Keratinocyte (primary cell): Measurements from ENCODE around the gene NBEA. TPM values are rescaled to one million over a fixed set of nuclear protein-coding genes. Genes with fewer than 3 reads are reported as not detected.

Experiments used
- DNase-seq: peaks from one replicate; pipeline ENCODE4 v3.0.0-alpha.2; 2011; ENCODE audit warnings: low read depth, missing footprints, low spot score
- FAIRE-seq: peaks from 2 replicates; lab custom pipeline; 2011; peaks lifted over from hg19 to GRCh38; lab: Jason Lieb, UNC
- H2AFZ ChIP-seq: 2 replicates; pipeline ENCODE4 v1.6.0; 2012; ENCODE audit warnings: low read length, control low read depth, inconsistent platforms; ENCODE audit not compliant: control insufficient read depth
- H3K27ac ChIP-seq: 2 replicates; pipeline ENCODE4 v1.5.1; 2011; ENCODE audit warnings: low read length; ENCODE audit not compliant: control insufficient read depth, insufficient read depth
- H3K27me3 ChIP-seq: 3 replicates; pipeline ENCODE4 v1.6.0; 2011; ENCODE audit warnings: low read length; ENCODE audit not compliant: control insufficient read depth, insufficient read depth; ENCODE audit errors: extremely low read depth
- H3K36me3 ChIP-seq, 2 experiments: 2 replicates in 1 of 2; 3 replicates in 1 of 2; pipeline ENCODE4 v1.5.1; 2011; ENCODE audit warnings: low read length in 2 of 2, mild to moderate bottlenecking in 1 of 2; ENCODE audit not compliant: control insufficient read depth in 2 of 2, insufficient read depth in 2 of 2; ENCODE audit errors: extremely low read depth in 1 of 2
- H3K4me1 ChIP-seq: 3 replicates; pipeline ENCODE4 v1.5.1; 2011; ENCODE audit warnings: low read length; ENCODE audit not compliant: control insufficient read depth, insufficient read depth; ENCODE audit errors: extremely low read depth
- H3K4me2 ChIP-seq: 3 replicates; pipeline ENCODE4 v1.6.0; 2011; ENCODE audit warnings: low read depth, low read length; ENCODE audit not compliant: control insufficient read depth, insufficient read depth; ENCODE audit errors: extremely low read depth
- H3K4me3 ChIP-seq, 3 experiments: fragments of 200-600 bp in 1 of 3; sonication (generic) in 1 of 3; 2 replicates in 2 of 3; 3 replicates in 1 of 3; pipeline ENCODE4 v1.5.1; 2011 to 2016; ENCODE audit warnings: low read length in 3 of 3, mild to moderate bottlenecking in 3 of 3, control low read depth in 2 of 3, inconsistent platforms in 1 of 3, low read depth in 1 of 3, mixed read lengths in 1 of 3, mixed run types in 1 of 3, moderate library complexity in 1 of 3; ENCODE audit not compliant: control insufficient read depth in 2 of 3, insufficient read depth in 2 of 3; ENCODE audit errors: extremely low read depth in 1 of 3
- H3K79me2 ChIP-seq: 2 replicates; pipeline ENCODE4 v1.6.0; 2012; ENCODE audit warnings: low read length; ENCODE audit not compliant: control insufficient read depth, insufficient read depth
- H3K9ac ChIP-seq: 3 replicates; pipeline ENCODE4 v1.6.0; 2011; ENCODE audit warnings: low read length; ENCODE audit not compliant: control insufficient read depth, insufficient read depth; ENCODE audit errors: extremely low read depth
- H3K9me1 ChIP-seq: 3 replicates; pipeline ENCODE4 v1.6.0; 2011; ENCODE audit warnings: low read length; ENCODE audit not compliant: control insufficient read depth, insufficient read depth; ENCODE audit errors: extremely low read depth
- H3K9me3 ChIP-seq: 2 replicates; pipeline ENCODE4 v1.5.1; 2012; ENCODE audit warnings: low read depth, low read length; ENCODE audit not compliant: control insufficient read depth
- H4K20me1 ChIP-seq: 3 replicates; pipeline ENCODE4 v1.6.0; 2011; ENCODE audit warnings: low read length; ENCODE audit not compliant: control insufficient read depth, insufficient read depth; ENCODE audit errors: extremely low read depth
- EZH2 ChIP-seq: IDR thresholded peaks from one replicate; pipeline ENCODE4 v1.6.1; 2012; ENCODE audit warnings: inconsistent platforms, mild to moderate bottlenecking, low read length, moderate library complexity
- dilution Hi-C: fragments of 300-500 bp; cut with MboI; formaldehyde crosslinking; loops from one replicate; pipeline ENCODE4 v1.7.0; 2020; ENCODE audit warnings: low sequenced_read_pairs; ENCODE audit not compliant: extremely low pct_ligation_motif_present
- polyA plus RNA-seq, 5 experiments: library from polyadenylated mRNA; depleted of rRNA in 3 of 5; stranded (reverse) in 3 of 5; stranded (forward) in 1 of 5; unstranded in 1 of 5; fragments of >200 nt; gene quantifications; 1 replicate in 1 of 5; 2 replicates in 3 of 5; 3 replicates in 1 of 5; pipeline versions ENCODE4 v1.2.1 to v1.2.3, GENCODE V29; 2011 to 2012; ENCODE audit warnings: missing spikeins in 2 of 5, low read depth in 1 of 5, low replicate concordance in 1 of 5
- TF ChIP-seq, protein P1 (sequence below), 3 experiments: IDR thresholded peaks in 1 of 3; conservative IDR thresholded peaks in 1 of 3; optimal IDR thresholded peaks in 1 of 3; 2 replicates in 2 of 3; 3 replicates in 1 of 3; pipeline versions ENCODE3 to v1.5.1; 2011; ENCODE audit warnings: low read length in 3 of 3, mild to moderate bottlenecking in 3 of 3, moderate library complexity in 2 of 3, control low read depth in 1 of 3, inconsistent platforms in 1 of 3; ENCODE audit not compliant: insufficient read depth in 2 of 3; ENCODE audit errors: extremely low read depth in 1 of 3

NBEA gene
- polyA plus RNA-seq, 1 donor (not counting 4 experiments of a cell fraction or from before 2014, with no cell fraction given): 0.05 TPM

DNA sequence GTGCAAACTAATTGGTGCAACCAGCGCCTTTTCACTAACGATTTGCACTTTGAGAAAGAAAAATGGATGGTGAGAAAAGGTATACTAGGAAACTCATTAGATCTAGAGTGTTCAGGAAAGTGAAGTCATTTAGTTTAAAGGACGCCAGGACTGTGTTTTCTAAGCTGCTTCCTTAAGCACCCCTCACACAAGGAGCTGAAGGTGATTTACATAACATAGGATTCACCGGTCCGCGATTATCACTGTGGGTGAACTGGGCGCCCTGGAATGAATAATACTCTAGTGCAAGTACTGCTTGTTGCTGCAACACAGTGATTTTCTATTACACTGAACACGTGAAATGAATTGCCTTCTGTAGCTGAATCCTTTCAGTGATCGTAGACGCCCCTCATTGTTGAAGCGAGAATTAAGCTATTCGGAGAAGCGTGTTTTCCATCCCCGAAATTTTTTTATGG is 537.0 kb downstream of the NBEA start:
- no peak overlapping the region for H3K27ac ChIP-seq
- H3K9me1 ChIP-seq: no peaks in the 10 kb centered on the region
- peaks cover 47% of the 10 kb centered on the region for H3K27me3 ChIP-seq
- peaks cover 8% of the 10 kb centered on the region for H3K4me1 ChIP-seq
- no peak for FAIRE-seq
- dilution Hi-C loops: no loop called here
- no peak overlapping the region for H2AFZ ChIP-seq
- TF ChIP-seq, protein P1, sequence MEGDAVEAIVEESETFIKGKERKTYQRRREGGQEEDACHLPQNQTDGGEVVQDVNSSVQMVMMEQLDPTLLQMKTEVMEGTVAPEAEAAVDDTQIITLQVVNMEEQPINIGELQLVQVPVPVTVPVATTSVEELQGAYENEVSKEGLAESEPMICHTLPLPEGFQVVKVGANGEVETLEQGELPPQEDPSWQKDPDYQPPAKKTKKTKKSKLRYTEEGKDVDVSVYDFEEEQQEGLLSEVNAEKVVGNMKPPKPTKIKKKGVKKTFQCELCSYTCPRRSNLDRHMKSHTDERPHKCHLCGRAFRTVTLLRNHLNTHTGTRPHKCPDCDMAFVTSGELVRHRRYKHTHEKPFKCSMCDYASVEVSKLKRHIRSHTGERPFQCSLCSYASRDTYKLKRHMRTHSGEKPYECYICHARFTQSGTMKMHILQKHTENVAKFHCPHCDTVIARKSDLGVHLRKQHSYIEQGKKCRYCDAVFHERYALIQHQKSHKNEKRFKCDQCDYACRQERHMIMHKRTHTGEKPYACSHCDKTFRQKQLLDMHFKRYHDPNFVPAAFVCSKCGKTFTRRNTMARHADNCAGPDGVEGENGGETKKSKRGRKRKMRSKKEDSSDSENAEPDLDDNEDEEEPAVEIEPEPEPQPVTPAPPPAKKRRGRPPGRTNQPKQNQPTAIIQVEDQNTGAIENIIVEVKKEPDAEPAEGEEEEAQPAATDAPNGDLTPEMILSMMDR (optimal IDR thresholded peaks at IDR 0.05 in 1 of 3, IDR thresholded peaks at IDR 0.05 in 1 of 3, conservative IDR thresholded peaks at IDR 0.05 in 1 of 3; ENCODE audit: extremely low read depth in 1 of 3, insufficient read depth in 2 of 3, low read length in 3 of 3): no peak
- no peak for TF ChIP-seq EZH2
- no peaks in the 10 kb centered on the region for H3K36me3 ChIP-seq
- DNase-seq: no peak
- H3K4me2 ChIP-seq: no peak overlapping the region
- H3K4me3 ChIP-seq: no peak overlapping the region
- no peaks in the 10 kb centered on the region for H3K79me2 ChIP-seq
- H4K20me1 ChIP-seq: no peaks in the 10 kb centered on the region
- no peaks in the 10 kb centered on the region for H3K9me3 ChIP-seq
- H3K9ac ChIP-seq: no peak overlapping the region

DNA sequence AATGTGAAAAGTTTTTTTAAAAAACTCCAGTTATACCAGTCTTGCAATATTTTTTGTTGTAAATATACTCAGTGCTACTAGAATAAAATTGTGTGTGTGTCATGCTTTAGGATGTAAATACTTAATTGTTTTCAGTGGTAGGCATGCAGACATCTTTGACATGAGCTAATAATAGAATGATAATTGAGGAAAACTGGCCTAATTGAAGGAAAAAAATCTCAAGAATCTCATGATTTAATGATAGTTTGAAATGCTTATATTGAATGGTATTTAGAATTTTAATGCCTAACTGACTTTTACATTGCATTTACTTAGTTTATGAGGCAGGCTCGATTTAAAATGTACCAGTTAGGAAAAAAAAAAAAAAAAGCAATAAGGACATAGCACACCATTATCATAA is 537.6 kb downstream of the NBEA start:
- Histone ChIP-seq H3K4me2 (no peak overlapping the region), H3K4me3 (no peak overlapping the region), H3K9me1 (no peaks in the 10 kb centered on the region), H3K9me3 (no peaks in the 10 kb centered on the region), H3K27me3 (peaks cover 43% of the 10 kb centered on the region), H3K27ac (no peak overlapping the region), H3K79me2 (no peaks in the 10 kb centered on the region), H3K9ac (no peak overlapping the region), H2AFZ (no peak overlapping the region), H3K36me3 (no peaks in the 10 kb centered on the region), H4K20me1 (no peaks in the 10 kb centered on the region), H3K4me1 (peaks cover 8% of the 10 kb centered on the region)
- FAIRE-seq: no peak
- TF ChIP-seq, protein P1 (optimal IDR thresholded peaks at IDR 0.05 in 1 of 3, IDR thresholded peaks at IDR 0.05 in 1 of 3, conservative IDR thresholded peaks at IDR 0.05 in 1 of 3; ENCODE audit: extremely low read depth in 1 of 3, insufficient read depth in 2 of 3, low read length in 3 of 3): no peak
- no peak for TF ChIP-seq EZH2
- DNase-seq: no peak
- dilution Hi-C loops: no loop called here
